Hepatic stellate cell (primary cell): Measurements from ENCODE around the gene CTRB1.
"Not testable (repeated sequence)": the region's sequence is repeated elsewhere in the genome, so short reads cannot be mapped to it uniquely, and the experiment has no call there.

Experiments used
- DNase-seq: peaks from one replicate; pipeline ENCODE4 v3.0.0; 2011; ENCODE audit warnings: low spot score

Gene CTRB1

DNA sequence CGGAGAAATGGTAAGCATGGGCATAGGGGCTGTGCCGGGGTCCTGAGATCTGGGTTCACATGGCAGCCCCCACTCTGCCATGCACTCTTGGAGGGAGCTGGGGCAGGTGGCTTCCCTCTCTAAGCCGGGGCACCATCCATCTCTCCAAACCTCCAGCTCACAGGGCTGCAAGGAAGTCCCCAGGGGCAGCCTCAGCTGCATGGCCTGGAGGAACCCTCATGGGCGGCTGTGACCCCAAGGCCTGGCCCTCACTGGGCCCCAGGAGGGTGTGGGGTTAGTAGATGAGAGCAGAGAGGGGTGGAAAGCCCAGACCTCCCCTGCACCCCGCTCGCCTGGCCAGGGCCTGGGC, 14.4 kb upstream of the CTRB1 start:
- no peak for DNase-seq

DNA sequence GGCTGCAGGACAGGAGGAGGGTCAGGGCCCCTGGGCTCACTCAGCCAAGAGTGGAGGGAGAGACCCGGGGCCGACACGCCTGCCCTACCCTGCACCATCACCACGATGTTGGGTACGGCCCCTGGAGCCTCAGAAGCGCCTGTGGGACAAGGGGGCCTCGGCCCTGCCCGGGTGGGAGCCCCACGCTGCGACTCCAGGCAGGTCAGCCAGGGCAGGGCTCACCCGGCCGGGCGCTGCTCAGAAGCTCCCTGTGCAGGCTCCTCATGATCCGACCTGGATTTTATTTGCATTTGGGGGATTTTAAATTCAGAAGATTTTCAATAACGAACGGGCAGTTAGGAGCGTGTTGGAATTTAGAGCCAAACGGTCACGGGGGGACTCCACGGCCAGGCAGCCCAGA, 13.9 kb upstream of the CTRB1 start:
- not testable (repeated sequence) for DNase-seq

DNA sequence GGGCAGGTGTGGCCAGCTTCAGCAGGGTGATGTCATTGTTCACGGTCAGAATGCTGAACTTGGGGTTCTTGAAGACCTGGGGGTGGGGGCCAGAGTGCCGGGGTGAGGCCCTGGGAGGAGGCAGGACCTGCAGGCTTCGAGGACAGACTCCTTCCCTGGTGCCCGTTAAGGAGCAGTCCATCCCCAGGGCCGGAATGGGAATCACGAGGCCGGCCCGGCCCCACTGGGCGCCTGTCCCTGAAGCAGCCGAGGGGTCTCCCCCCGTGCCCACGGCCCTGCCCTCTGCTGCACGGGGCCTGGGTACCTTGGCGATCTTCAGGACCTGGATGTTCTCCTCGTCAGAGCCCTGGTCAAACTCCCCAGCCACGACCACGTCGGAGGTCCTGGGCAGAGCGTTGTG, 13.3 kb upstream of the CTRB1 start:
- not testable (repeated sequence) for DNase-seq

DNA sequence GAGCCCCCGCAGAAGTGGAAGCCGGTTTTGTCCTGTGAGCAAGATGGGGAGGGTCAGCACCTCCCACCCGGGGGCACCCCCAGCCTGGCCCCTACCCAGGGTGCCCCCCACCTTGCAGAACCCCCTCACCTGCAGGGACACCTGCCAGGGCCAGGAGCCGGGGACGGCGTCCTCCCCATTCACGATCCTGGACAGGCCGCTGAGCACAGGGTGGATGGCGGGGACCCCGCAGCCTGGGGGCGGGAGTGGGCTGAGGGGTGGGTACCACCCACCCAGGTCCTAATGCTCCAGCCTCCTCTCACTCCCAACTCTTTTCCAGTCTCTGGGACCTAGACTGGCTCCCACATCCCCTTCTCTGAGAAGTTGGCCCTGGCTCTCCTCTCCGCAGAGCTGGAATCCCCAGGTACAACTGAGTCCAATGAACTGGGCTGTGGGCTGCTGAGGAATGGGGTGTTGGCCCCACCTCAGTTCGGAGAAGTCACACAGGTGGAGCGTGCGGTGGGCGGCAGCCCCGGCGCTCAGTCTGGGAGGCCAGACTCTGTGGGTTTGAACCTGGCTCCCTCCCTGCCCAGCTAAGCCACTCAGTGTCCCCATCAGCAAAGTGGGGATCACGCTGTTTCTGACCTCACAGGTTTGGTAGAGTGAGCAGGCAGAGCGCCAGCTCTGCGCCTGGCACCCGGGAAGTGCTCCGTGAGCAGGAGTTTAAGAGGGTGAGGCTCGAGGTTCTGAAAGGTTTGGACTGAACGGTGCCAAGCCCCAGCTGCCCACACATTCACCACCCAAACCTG, 12.6 kb upstream of the CTRB1 start:
- DNase-seq = not testable (repeated sequence)

DNA sequence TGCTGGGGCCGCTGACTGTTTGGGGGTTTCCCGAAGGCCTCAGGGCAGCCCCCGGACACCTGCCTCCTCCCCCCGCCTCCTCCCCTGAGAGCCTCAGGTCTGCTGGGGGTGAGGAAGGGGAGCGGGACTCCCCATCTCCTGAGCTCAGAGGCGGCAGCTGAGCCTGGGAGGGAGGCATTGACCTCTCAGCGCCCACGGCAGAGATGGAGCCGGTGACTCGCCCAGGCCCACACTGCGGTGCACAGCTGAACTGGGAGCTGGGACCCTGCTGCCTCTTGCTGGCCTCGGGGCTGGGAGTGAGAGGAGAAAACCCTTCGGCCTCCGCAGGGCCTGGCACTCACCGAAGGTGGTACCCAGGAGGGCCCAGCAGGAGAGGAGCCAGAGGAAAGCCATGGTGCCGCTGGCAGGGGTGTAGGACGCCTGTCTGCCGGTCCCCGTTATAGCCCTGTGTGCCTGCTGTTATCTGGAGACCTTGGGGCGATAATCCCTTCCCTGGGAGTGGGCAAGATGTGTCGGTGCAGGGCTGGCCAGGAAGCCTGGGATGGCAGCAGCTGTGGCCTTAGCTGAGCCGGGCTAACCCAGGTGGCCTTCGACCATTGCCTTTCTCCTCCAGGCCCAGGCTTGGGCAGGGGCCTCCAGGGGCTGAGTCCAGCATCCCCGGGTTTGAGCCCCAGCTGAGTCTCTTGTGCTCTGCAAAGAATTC, 11.9 kb upstream of the CTRB1 start, which contains the start of gene CTRB2:
Gene CTRB2, minus strand, starts transcription at position 413 of the 703 bp plus-strand sequence. Its CDS starts 20 bp downstream, at position 393.
- no peak for DNase-seq

DNA sequence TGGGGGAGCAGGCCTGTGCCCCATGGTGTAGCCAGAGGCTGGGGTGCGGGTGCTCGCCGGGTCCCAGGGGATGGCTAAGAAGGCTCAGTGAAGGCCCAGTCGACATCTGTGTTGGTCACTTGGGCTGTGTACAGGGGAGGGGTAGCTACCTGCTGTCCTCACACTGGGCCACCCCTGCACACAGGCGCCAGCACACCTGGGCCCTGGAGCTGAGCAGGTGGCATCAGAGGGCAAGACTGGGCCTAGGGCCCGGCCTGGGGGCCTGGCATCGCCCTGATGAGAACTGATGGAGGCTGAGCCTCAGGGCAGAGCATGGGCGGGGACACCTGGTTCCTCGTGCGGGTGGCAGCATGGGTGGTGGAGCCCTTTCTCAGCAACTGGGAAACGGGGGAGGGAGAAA, 11.0 kb upstream of the CTRB1 start:
- DNase-seq = no peak

DNA sequence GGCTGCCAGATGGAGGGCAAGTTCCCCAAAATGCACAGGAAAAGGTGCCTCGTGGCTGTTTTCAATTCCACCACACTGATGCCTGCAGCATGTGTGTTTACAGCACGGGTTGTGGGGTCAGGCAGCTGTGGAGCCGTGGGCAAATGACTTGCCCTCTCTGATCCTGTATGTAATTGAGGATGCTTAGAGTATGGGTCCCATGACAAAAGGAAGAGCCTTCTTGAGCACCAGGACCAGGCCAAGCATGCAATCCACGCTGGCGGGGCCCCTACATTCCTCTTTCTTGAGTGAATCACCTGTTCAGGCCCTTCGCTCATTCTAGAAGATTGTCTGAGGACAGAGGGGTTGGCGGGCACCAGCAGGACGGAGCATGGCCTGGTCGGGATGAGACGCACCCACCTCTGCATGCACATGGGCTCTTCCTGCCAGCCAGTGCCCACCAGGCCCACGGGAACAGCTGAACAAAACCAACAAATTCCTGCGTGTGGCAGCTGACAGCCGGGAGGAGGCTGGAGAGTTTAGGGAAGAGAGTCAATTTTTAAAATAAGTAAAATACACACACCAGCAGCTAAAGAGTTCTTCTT, 10.5 kb upstream of the CTRB1 start:
- no peak for DNase-seq

DNA sequence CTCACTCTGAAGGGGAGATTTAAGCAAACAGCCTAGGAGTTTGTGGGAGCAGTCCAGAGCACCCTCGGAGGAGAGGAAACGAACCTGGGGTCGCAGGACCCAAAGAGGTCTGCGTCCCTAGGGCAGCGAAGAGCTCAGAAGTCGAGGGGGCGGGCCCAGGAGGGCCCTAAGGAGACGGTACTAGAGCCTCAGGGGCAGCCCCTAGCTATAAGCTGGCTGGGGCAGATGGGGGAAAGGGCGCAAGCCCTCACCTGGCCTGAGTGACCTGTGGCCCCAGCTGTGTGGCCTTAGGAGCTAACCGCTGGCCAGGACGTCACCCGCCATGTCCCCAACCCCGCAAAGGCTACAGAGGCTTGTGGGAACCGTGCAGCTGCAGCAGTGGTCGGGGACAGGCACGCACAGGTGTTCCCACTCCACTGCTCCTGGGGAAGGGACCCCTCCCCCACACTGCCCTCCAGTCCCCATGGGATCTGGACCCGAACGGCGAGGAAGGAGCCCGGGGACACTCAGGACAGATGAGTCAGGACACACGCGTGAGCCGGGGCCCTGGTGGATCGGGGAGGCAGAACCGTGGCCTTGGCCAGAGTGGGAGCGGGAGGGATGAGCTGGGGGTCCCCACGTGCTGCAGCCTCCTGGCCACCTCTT, 9.8 kb upstream of the CTRB1 start:
- no peak for DNase-seq

DNA sequence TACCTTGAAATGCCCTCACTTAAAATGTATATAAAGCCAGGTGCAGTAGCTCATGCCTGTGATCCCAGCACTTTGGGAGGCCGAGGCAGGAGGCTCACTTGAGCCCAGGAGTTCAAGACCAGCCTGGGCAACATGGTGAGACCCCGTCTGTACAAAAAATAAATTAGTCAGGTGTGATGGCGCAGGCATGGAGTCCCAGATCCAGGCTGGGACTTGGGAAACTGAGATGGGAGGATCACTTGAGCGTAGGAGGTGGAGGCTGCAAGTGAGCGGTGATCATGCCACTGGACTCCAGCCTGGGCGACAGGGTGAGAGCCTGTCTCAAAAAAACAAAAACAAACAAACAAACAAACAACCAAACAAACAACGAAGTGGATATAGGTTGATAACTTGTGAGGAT, 9.3 kb upstream of the CTRB1 start:
- DNase-seq = not testable (repeated sequence)

DNA sequence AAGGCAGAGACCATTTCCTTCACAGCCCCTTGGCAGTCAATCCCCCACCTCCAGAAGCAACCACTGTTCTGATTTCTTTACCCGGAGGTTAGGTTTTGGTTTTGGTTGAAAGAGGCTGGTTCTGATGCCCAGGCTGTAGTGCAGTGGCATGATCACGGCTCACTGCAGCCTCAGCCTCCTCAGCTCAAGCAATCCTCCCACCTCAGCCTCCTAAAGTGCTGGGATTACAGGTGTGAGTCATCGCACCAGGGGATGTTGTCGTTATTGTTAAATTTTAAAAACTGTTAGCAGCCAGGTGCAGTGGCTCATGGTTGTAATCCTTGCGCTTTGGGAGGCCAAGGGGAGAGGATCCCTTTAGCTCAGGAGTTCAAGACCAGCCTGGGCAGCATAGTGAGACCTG, 8.8 kb upstream of the CTRB1 start:
- no peak for DNase-seq

DNA sequence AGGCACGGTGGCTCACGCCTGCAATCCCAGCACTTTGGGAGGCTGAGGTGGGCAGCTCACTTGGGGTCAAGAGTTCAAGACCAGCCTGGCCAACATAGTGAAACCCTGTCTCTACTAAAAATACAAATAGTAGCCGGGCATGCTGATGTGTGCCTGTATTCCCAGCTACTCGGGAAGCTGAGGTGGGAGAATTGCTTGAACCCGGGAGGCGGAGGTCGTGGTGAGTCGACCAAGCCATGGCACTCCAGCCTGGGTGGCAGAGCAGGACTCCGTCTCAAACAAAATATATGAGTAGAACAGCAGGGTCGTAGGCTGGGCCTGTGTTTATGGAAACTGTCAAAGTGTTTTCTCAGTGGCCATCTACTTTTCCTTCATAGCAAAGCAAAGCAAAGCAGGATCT, 7.5 kb upstream of the CTRB1 start:
- DNase-seq = not testable (repeated sequence)

DNA sequence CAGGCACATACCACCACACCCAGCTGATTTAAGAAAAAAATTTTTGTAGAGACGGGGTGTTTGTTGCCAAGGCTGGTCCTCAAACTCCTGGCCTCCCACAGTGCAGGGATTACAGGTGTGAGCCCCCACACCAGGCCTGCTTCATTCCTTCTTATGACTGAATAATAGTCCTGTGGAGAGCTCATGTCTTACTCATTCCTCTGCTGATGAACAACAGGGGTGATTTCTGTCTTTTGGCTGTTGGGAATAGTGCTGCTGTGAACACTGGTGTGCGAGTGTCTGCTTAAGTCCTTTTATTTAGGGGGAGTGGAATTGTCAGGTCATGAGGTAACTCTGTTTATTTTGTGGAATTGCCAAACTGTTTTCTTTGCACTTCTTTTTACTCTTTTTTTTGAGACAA, 2.7 kb upstream of the CTRB1 start:
- no peak for DNase-seq

DNA sequence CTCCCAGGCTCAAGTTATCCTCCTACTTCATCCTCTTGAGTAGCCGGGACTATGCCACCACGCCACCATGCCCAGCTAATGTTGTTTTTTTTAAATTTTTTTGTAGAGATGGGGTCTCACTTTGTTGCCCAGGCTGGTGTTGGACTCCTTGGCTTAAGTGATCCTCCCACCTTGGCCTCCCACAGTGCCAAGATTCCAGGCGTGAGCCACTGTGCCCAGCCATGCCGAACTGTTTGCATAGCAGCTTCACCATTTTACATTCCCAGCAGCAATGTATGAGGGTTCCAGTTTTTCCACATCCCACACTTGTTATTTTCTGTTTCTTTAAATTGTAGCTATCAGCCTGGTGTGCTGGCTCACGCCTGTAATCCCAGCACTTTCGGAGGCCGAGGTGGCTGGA, 2.2 kb upstream of the CTRB1 start:
- no peak for DNase-seq

DNA sequence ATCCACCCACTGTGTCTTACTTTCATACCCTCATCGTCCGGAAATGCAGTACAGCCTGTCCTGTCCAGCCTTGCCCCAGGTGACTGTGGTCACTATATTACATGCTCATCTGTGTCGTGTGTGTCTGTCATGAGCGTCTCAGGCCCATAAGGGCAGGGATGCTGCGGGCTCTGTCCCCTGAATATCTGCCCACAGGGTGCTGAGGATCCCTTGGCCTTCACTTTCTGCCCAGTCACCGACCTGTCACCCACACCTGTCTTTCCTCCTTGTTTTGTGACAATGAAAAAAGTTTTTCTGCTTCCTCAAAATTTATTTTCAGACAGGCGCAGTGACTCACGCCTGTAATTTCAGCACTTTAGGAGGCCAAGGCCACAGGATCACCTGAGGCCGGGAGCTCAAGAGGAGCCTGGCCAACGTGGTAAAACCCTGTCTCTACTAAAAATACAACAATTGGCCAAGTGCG, 1.4 kb upstream of the CTRB1 start:
- DNase-seq = no peak

DNA sequence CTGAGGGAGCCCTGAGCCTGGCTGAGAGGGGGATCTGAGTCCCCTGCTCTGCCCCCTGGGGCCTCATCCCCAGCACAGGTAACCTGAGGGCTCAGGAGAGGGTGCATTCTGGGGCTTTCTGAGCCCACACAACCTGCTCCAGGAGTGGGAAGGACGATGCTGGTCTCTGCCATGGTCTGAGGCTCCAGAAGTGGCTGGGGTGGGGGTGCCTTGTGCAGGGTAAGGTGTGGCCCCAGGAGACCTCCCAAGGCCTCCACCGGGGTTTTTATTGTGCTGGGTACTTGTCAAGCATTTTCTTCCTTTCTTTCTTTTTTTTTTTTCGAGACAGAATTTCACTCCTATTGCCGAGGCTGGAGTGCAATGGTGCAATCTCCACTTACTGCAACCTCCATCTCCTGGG, 300 bp downstream of the CTRB1 start:
- DNase-seq = no peak

DNA sequence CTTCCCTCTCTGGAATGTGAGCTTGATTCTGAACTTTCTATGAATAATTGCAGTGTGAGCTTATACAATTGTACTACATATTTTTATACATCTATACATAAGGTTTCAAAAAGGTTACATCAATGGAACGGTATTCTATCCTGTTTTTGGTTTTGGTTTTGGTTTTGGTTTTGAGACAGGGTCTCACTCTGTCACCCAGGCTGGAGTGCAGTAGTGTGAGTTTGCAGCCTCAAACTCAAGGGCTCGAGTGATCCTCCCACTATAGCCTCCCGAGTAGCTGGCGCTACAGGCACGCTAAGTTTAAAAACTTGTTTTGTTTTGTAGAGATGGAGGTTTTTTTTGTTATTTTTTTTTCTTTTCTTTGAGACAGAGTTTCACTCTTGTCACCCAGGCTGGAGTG, 1.1 kb downstream of the CTRB1 start:
- no peak for DNase-seq

DNA sequence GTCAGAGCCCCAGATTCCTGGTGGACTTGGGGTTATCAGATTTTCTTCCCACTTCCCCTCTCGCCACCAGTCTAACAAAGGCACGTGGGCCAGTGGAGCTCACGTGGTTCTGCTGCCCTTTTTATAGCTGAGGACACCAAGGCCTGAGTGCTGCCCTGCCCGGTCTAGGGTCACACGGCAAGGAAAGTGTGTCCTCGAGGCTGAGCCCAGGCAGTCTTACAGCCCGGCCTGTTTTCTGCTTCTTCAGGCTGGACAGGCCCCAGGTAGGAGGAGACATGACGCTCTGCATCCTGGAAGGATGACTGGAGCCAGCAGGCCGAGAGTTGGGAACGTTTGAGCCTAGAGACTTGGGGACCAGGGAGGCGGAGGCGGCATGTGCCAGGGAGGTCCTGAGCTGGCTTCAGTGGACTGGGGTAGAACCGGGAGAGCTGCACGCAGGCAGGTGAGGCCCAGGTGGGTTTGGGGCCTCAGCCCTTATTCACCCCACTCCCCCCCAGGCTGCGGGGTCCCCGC, 3.5 kb downstream of the CTRB1 start:
- DNase-seq = no peak

DNA sequence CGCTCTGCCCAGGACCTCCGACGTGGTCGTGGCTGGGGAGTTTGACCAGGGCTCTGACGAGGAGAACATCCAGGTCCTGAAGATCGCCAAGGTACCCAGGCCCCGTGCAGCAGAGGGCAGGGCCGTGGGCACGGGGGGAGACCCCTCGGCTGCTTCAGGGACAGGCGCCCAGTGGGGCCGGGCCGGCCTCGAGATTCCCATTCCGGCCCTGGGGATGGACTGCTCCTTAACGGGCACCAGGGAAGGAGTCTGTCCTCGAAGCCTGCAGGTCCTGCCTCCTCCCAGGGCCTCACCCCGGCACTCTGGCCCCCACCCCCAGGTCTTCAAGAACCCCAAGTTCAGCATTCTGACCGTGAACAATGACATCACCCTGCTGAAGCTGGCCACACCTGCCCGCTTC, 4.3 kb downstream of the CTRB1 start:
- not testable (repeated sequence) for DNase-seq

DNA sequence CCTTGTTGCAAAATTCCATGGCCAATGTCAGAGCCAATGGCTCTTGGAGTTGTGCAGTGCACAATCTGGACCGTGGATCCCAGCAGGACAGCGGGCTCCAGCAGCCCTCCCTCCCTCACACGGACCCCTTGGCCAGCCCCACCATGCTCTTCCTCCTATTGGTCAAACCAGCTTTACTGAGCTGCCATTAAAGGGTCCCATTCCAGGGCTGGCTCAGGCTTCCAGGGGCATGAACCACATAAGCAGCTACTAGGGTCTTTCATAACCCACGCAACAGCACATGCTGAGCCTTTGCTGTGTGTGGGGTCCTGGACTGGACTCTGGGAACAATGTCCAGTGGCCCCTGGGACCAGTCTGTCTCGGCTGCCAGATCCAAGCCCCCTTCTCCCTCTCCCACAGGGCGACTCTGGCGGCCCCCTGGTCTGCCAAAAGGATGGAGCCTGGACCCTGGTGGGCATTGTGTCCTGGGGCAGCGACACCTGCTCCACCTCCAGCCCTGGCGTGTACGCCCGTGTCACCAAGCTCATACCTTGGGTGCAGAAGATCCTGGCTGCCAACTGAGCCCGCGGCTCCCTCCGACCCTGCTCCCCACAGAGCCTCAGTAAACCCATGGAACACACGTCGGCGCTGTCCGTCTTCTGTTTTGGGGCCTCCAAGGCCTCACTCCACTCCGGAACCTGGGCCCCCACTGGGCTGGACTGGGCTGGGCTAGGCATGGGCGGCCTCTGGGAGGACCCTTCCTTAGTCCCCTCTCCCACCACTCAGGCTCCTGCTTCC, 5.7 kb downstream of the CTRB1 start:
- no peak for DNase-seq

DNA sequence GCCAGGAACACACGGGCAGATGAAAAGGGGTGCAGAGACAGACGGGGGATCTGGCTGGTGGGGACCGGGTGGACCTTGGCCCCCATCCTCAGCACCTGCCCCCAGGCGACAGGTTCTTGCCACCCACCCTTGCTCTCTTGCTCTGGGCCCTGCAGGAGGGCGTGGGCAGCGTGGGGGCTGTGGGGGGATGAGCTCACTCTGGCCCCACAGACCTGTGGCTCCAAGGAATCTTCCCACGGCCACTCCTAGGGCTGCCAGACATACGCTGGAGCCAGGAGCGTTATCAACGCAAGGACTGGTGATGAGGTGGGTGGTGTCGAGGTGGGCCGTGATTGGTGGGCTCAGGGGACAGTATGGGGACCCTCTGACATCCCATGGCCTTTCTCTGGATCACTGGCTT, 6.3 kb downstream of the CTRB1 start:
- peak; percentile 60 for DNase-seq

DNA sequence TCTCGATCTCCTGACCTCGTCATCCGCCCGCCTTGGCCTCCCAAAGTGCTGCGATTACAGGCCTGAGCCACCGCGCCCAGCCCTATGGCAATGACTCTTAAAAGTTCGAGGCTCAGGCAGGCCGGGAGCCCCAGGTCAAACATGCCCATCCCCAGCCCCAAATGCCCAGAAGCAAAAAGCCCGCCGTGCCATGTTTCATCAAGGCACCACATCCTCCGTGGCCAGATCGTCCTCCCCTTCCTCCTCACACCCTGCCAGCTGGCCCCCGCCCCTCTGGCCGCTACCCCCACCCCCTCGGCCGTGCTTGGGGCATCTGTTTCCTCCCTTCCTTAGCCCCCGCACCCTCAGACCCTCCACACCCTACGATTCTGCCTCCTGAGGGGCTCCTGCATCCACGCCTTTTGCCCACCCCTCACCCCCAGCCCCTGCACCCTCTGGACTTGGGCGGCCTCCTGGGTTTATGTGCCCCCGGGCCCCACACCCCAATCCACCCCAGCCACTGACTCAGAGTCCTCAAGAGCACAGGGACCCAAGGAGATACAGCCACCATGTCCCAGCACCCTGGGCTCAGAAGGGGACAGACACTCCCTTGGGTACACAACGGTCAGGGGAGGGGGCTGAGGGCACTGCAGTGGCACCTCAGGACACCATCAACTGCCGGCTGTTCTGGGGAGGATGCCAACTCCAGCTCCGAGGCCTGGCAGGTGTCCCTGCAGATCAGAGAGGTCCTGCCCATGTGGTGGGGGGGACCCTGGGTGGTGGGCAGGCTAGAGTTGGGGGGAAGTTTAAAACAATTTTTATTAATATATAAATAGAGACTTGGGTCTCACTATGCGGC, 7.1 kb downstream of the CTRB1 start:
- no peak for DNase-seq
